ENCODE results near the gene DOCK3. TPM values are rescaled to one million over a fixed set of nuclear protein-coding genes. Genes with fewer than 3 reads are reported as not detected.
"Not testable (repeated sequence)": the region's sequence is repeated elsewhere in the genome, so short reads cannot be mapped to it uniquely, and the experiment has no call there.

DOCK3 gene
- total RNA-seq, 2 experiments from 2014 or later: 0.93 to 1.1 TPM

DNA sequence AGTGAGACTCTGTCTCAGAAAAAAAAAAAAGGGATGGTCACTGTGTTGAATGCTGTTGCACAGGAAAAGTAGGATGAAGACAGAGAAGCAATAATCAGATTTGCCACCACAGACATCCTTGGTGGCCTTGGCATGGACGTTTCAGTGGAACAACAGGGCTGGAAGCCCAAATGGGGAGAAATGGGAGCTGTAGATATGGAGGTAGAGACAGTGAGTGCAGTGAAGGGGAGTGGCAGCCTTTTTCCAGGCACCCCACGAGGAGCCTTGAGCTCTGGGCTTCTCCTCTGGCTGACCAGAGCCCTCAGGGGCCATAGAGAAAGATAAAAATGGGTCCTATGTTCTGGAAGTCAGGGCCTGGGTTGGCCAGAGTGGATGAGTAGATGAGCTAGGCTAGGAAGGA, 12.3 kb upstream of the DOCK3 start:
- TF ChIP-seq, protein P1, sequence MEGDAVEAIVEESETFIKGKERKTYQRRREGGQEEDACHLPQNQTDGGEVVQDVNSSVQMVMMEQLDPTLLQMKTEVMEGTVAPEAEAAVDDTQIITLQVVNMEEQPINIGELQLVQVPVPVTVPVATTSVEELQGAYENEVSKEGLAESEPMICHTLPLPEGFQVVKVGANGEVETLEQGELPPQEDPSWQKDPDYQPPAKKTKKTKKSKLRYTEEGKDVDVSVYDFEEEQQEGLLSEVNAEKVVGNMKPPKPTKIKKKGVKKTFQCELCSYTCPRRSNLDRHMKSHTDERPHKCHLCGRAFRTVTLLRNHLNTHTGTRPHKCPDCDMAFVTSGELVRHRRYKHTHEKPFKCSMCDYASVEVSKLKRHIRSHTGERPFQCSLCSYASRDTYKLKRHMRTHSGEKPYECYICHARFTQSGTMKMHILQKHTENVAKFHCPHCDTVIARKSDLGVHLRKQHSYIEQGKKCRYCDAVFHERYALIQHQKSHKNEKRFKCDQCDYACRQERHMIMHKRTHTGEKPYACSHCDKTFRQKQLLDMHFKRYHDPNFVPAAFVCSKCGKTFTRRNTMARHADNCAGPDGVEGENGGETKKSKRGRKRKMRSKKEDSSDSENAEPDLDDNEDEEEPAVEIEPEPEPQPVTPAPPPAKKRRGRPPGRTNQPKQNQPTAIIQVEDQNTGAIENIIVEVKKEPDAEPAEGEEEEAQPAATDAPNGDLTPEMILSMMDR (IDR thresholded peaks at IDR 0.05): no peak
- Mint-ChIP-seq H3K9me3 (no peaks in the 10 kb centered on the region), H3K4me1 (ENCODE audit: low read depth) (peaks cover 6% of the 10 kb centered on the region), H3K27me3 (no peaks in the 10 kb centered on the region), H3K27ac (no peak overlapping the region), H3K4me3 (no peak overlapping the region), H3K36me3 (ENCODE audit: low read depth) (no peaks in the 10 kb centered on the region)
- ChIA-PET POLR2A (interaction anchor here (0.6 kb wide), 1 partner anchor 260 kb away, joined by 3 read pairs; no protein-coding TSS in a partner anchor), CTCF (no interaction called here)
- no peaks in the 10 kb centered on the region for H3K9me3 ChIP-seq (ENCODE audit: control insufficient read depth in 1 of 2, insufficient read depth in 1 of 2, low read length in 2 of 2)
- H3K4me3 ChIP-seq (ENCODE audit: low read length): no peak overlapping the region
- DNase-seq: peak in 1 of 14 experiments; percentile 20
- no peak overlapping the region for H3K27ac ChIP-seq (ENCODE audit: low read depth in 1 of 2, low read length in 2 of 2)
- H3K36me3 ChIP-seq (ENCODE audit: insufficient read depth, low read length): no peaks in the 10 kb centered on the region
- peaks cover 3% of the 10 kb centered on the region for H3K4me1 ChIP-seq (ENCODE audit: insufficient read depth, low read length)
- no peak for ATAC-seq (ENCODE audit: poor library complexity)
- intact Hi-C loops (cut with DNase I, micrococcal nuclease): no loop called here
- H3K27me3 ChIP-seq (ENCODE audit: control insufficient read depth in 1 of 2, insufficient read depth in 2 of 2, low read length in 2 of 2): no peaks in the 10 kb centered on the region

DNA sequence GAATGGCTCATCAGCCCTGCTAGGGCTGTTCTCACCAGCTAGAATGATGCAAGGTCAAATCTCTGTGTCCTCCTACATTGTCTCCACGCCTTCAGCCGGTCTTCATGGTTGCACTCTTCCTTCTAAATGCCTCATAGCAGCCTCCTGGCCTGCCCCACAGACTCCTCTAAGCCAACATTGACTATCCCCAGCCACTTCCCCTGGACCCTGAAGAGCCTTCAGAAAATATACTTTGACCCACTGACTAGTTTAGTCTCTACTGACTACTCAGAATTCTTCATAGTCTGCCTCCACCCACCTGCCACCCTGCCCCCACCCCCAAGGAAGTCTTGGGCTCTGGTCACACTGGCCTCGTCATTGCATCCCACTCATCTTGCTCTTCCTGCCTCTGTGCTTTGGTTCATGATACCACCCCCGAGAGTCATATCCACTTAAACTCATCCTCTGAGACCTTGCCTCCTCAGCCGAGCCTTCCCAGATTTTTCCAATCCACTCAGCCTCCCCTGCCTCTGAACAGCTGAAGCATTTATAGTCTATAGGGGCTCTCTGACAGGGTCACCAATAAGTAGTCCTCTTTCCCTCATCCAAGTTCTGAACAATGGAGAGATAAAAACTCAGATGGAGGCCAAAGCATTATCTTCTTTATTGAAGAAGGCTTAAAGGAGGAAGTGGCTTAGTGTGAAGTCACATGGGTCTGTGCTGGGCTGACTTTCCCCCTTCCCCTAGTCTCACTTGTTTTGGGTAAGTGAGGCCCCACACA, 9.5 kb upstream of the DOCK3 start:
- ChIA-PET CTCF (interaction anchor here (0.7 kb wide), 1 partner anchor 12 kb away, joined by 3 read pairs; no protein-coding TSS in a partner anchor), POLR2A (no interaction called here)
- Mint-ChIP-seq H3K4me1 (ENCODE audit: low read depth) (peaks cover 6% of the 10 kb centered on the region), H3K27ac (no peak overlapping the region), H3K4me3 (no peak overlapping the region), H3K27me3 (no peaks in the 10 kb centered on the region), H3K9me3 (no peaks in the 10 kb centered on the region), H3K36me3 (ENCODE audit: low read depth) (no peaks in the 10 kb centered on the region)
- Histone ChIP-seq H3K27me3 (ENCODE audit: control insufficient read depth in 1 of 2, insufficient read depth in 2 of 2, low read length in 2 of 2) (peaks cover 0 to 3% of the 10 kb centered on the region in 2 experiments), H3K36me3 (ENCODE audit: insufficient read depth, low read length) (no peaks in the 10 kb centered on the region), H3K4me1 (ENCODE audit: insufficient read depth, low read length) (peaks cover 3% of the 10 kb centered on the region), H3K9me3 (ENCODE audit: control insufficient read depth in 1 of 2, insufficient read depth in 1 of 2, low read length in 2 of 2) (no peaks in the 10 kb centered on the region), H3K4me3 (ENCODE audit: low read length) (no peak overlapping the region), H3K27ac (ENCODE audit: low read depth in 1 of 2, low read length in 2 of 2) (no peak overlapping the region)
- TF ChIP-seq, protein P1 (IDR thresholded peaks at IDR 0.05): no peak
- DNase-seq: no peak
- intact Hi-C loops (cut with DNase I, micrococcal nuclease): no loop called here
- ATAC-seq (ENCODE audit: poor library complexity): no peak

DNA sequence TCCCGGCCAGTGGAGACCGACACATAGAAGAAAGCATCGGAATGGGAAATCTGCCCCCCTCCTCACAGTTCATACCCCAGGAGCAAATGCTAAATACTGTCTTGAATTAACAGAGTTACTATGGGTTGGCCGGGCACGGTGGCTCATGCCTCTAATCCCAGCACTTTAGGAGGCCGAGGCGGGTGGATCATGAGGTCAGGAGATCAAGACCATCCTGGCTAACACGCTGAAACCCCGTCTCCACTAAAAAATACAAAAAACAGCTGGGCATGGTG, 8.9 kb upstream of the DOCK3 start:
- H3K4me3 ChIP-seq (ENCODE audit: low read length); H3K9me3 ChIP-seq (ENCODE audit: control insufficient read depth in 1 of 2, insufficient read depth in 1 of 2, low read length in 2 of 2); H3K9me3 Mint-ChIP-seq; DNase-seq; H3K27me3 Mint-ChIP-seq; H3K4me1 ChIP-seq (ENCODE audit: insufficient read depth, low read length); H3K27me3 ChIP-seq (ENCODE audit: control insufficient read depth in 1 of 2, insufficient read depth in 2 of 2, low read length in 2 of 2); H3K4me3 Mint-ChIP-seq; intact Hi-C loops (cut with DNase I, micrococcal nuclease); H3K4me1 Mint-ChIP-seq (ENCODE audit: low read depth); H3K36me3 Mint-ChIP-seq (ENCODE audit: low read depth); H3K36me3 ChIP-seq (ENCODE audit: insufficient read depth, low read length); POLR2A ChIA-PET; ATAC-seq (ENCODE audit: poor library complexity); H3K27ac Mint-ChIP-seq; H3K27ac ChIP-seq (ENCODE audit: low read depth in 1 of 2, low read length in 2 of 2): not testable (repeated sequence)
- CTCF ChIA-PET: interaction anchor here (0.7 kb wide), 1 partner anchor 12 kb away, joined by 3 read pairs; no protein-coding TSS in a partner anchor

GRCh38 chr3:50666837-50667236, 7.9 kb upstream of the DOCK3 start:
- no peak overlapping the region for H3K27ac Mint-ChIP-seq
- no peaks in the 10 kb centered on the region for H3K36me3 ChIP-seq (ENCODE audit: insufficient read depth, low read length)
- ChIA-PET CTCF (no interaction called here), POLR2A (no interaction called here)
- no peak overlapping the region for H3K27ac ChIP-seq (ENCODE audit: low read depth in 1 of 2, low read length in 2 of 2)
- H3K4me1 Mint-ChIP-seq (ENCODE audit: low read depth): peaks cover 6% of the 10 kb centered on the region
- intact Hi-C loops (cut with DNase I, micrococcal nuclease): no loop called here
- H3K4me1 ChIP-seq (ENCODE audit: insufficient read depth, low read length): peaks cover 3% of the 10 kb centered on the region
- no peak overlapping the region for H3K4me3 ChIP-seq (ENCODE audit: low read length)
- TF ChIP-seq, protein P1 (IDR thresholded peaks at IDR 0.05): no peak
- H3K36me3 Mint-ChIP-seq (ENCODE audit: low read depth): no peaks in the 10 kb centered on the region
- no peaks in the 10 kb centered on the region for H3K27me3 Mint-ChIP-seq
- DNase-seq (no peak), ATAC-seq (ENCODE audit: poor library complexity) (no peak)
- H3K4me3 Mint-ChIP-seq: no peak overlapping the region
- peaks cover 0 to 3% of the 10 kb centered on the region in 2 experiments for H3K27me3 ChIP-seq (ENCODE audit: control insufficient read depth in 1 of 2, insufficient read depth in 2 of 2, low read length in 2 of 2)
- no peaks in the 10 kb centered on the region for H3K9me3 Mint-ChIP-seq
- H3K9me3 ChIP-seq (ENCODE audit: control insufficient read depth in 1 of 2, insufficient read depth in 1 of 2, low read length in 2 of 2): no peaks in the 10 kb centered on the region
